ENCODE measurements around the gene SLC26A8.

The SLC26A8 gene

GRCh38 chr6:36023996-36024795 lies at the start of gene SLC26A8:
TSS of gene SLC26A8 (minus strand) at chr6:36024641. CDS start at chr6:36019707, 4,934 bp downstream.
- no peak for DNase-seq

GRCh38 chr6:36073587-36073986 lies 49.1 kb upstream of the SLC26A8 start:
- no peak for DNase-seq

GRCh38 chr6:36072681-36073080 lies 48.2 kb upstream of the SLC26A8 start:
- DNase-seq = no peak

- no peak for DNase-seq
Measured at GRCh38 chr6:36071714-36072113, 47.3 kb upstream of the SLC26A8 start.

- no peak for DNase-seq
Measured at GRCh38 chr6:36071281-36071680, 46.8 kb upstream of the SLC26A8 start.

GRCh38 chr6:36070252-36070651 lies 45.8 kb upstream of the SLC26A8 start:
- no peak for DNase-seq

- DNase-seq = no peak
Measured at GRCh38 chr6:36069573-36069972, 45.1 kb upstream of the SLC26A8 start.

- DNase-seq = no peak
Measured at GRCh38 chr6:36068586-36068985, 44.1 kb upstream of the SLC26A8 start.

GRCh38 chr6:36068012-36068392 lies 43.6 kb upstream of the SLC26A8 start:
- DNase-seq = no peak

GRCh38 chr6:36067374-36068011 lies 43.1 kb upstream of the SLC26A8 start:
- DNase-seq = no peak

- DNase-seq = no peak
Measured at GRCh38 chr6:36066817-36067216, 42.4 kb upstream of the SLC26A8 start.

- DNase-seq = no peak
Measured at GRCh38 chr6:36065916-36066315, 41.5 kb upstream of the SLC26A8 start.

GRCh38 chr6:36064770-36065396 lies 40.4 kb upstream of the SLC26A8 start:
- DNase-seq = no peak

GRCh38 chr6:36063318-36064060 lies 39.0 kb upstream of the SLC26A8 start:
- DNase-seq = no peak

- DNase-seq = no peak
Measured at GRCh38 chr6:36062247-36062646, 37.8 kb upstream of the SLC26A8 start.

GRCh38 chr6:36061236-36061635 lies 36.8 kb upstream of the SLC26A8 start:
- no peak for DNase-seq

GRCh38 chr6:36056178-36056577 lies 31.7 kb upstream of the SLC26A8 start:
- DNase-seq = no peak

GRCh38 chr6:36054956-36055355 lies 30.5 kb upstream of the SLC26A8 start:
- DNase-seq = no peak

- DNase-seq = no peak
Measured at GRCh38 chr6:36054415-36054814, 30.0 kb upstream of the SLC26A8 start.

- no peak for DNase-seq
Measured at GRCh38 chr6:36053878-36054277, 29.4 kb upstream of the SLC26A8 start.

GRCh38 chr6:36052097-36052496 lies 27.7 kb upstream of the SLC26A8 start:
- DNase-seq = no peak

GRCh38 chr6:36050947-36051710 lies 26.7 kb upstream of the SLC26A8 start:
- DNase-seq = no peak

- no peak for DNase-seq
Measured at GRCh38 chr6:36050305-36050704, 25.9 kb upstream of the SLC26A8 start.

Measured in NCI-H1092 treated with DMSO at 0.1 percent for 48 hours (cell line).